B cell (primary cell): Measurements from ENCODE around the gene HBZ. TPM values are rescaled to one million over a fixed set of nuclear protein-coding genes. Genes with fewer than 3 reads are reported as not detected.
"Not testable (repeated sequence)": the region's sequence is repeated elsewhere in the genome, so short reads cannot be mapped to it uniquely, and the experiment has no call there.

Experiments
- ATAC-seq: fragments of 200-7000 bp; cut with Tn5 transposase; one replicate; pipeline ENCODE4 v1.10.0; 2021; ENCODE audit warnings: low read depth, mild to moderate bottlenecking, moderate number of reproducible peaks, moderate library complexity
- CTCF ChIA-PET: fragments of 350-600 bp; sonication (Branson Sonifier 250); formaldehyde crosslinking; loops from one replicate; lab custom pipeline; 2021; ENCODE audit warnings: antibody characterized with exemption, inconsistent platforms; lab: Charles Lee
- POLR2A ChIA-PET: fragments of 350-600 bp; sonication (Branson Sonifier 250); formaldehyde crosslinking; loops from one replicate; lab custom pipeline; 2021; ENCODE audit warnings: antibody characterized with exemption; lab: Charles Lee
- DNase-seq: peaks from one replicate; pipeline ENCODE4 v3.0.0; 2013
- H2AFZ ChIP-seq: 2 replicates; pipeline ENCODE4 v1.6.1; 2012; ENCODE audit warnings: mild to moderate bottlenecking, low read depth, low read length; ENCODE audit not compliant: insufficient read depth, poor library complexity, severe bottlenecking
- H3K27ac ChIP-seq, 2 donors: 1 replicate in 1 of 2; 2 replicates in 1 of 2; pipeline ENCODE4 v1.5.1; 2012 to 2013; ENCODE audit warnings: low read length in 2 of 2, mild to moderate bottlenecking in 2 of 2, moderate library complexity in 1 of 2
- H3K27me3 ChIP-seq, 4 experiments: fragments of 200-600 bp in 1 of 4; sonication (generic) in 1 of 4; replicated peaks in 1 of 4; 1 replicate in 2 of 4; 2 replicates in 2 of 4; pipeline versions ENCODE4 v1.6.1 to v1.7.0; 2013 to 2016; ENCODE audit warnings: low read length in 3 of 4, mild to moderate bottlenecking in 2 of 4, mixed read lengths in 1 of 4, moderate library complexity in 1 of 4; ENCODE audit not compliant: insufficient read depth in 4 of 4, control insufficient read depth in 3 of 4; ENCODE audit errors: control extremely low read depth in 1 of 4
- H3K36me3 ChIP-seq, 2 experiments: replicated peaks in 1 of 2; 1 replicate in 1 of 2; 2 replicates in 1 of 2; pipeline versions ENCODE4 v1.6.1 to v1.7.1; 2013; ENCODE audit warnings: low read length in 1 of 2; ENCODE audit not compliant: insufficient read depth in 2 of 2, control insufficient read depth in 1 of 2; ENCODE audit errors: control extremely low read depth in 1 of 2, extremely low read depth in 1 of 2
- H3K4me1 ChIP-seq, 2 donors: fragments of 200-600 bp in 1 of 2; sonication (generic) in 1 of 2; 1 replicate in 1 of 2; 2 replicates in 1 of 2; pipeline versions ENCODE4 v1.5.1 to v1.6.1; 2013 to 2017; ENCODE audit warnings: low read length in 2 of 2; ENCODE audit not compliant: control insufficient read depth in 2 of 2, insufficient read depth in 2 of 2
- H3K4me2 ChIP-seq: replicated peaks from 2 replicates; pipeline ENCODE3; 2012; ENCODE audit warnings: mild to moderate bottlenecking, low read depth, low read length; ENCODE audit not compliant: poor library complexity, severe bottlenecking
- H3K4me3 ChIP-seq, 5 experiments: fragments of 200-600 bp in 1 of 5; sonication (generic) in 1 of 5; 1 replicate in 3 of 5; 2 replicates in 2 of 5; pipeline versions ENCODE4 v1.5.1 to v1.7.0; 2011 to 2016; ENCODE audit warnings: low read length in 4 of 5, mild to moderate bottlenecking in 4 of 5, low read depth in 2 of 5, control low read depth in 1 of 5, moderate library complexity in 1 of 5; ENCODE audit not compliant: insufficient read depth in 1 of 5; ENCODE audit errors: control extremely low read depth in 1 of 5, extremely low read depth in 1 of 5
- H3K79me2 ChIP-seq: fragments of 200-600 bp; sonication (generic); one replicate; pipeline ENCODE4 v1.6.0; 2016; ENCODE audit warnings: low read length; ENCODE audit not compliant: control insufficient read depth, insufficient read depth
- H3K9ac ChIP-seq: fragments of 200-600 bp; sonication (generic); 2 replicates; pipeline ENCODE4 v1.6.1; 2017; ENCODE audit warnings: mild to moderate bottlenecking, low read length, moderate library complexity
- H3K9me3 ChIP-seq, 3 donors: one replicate each; pipeline versions ENCODE4 v1.6.1 to v1.7.1; 2013; ENCODE audit warnings: low read length in 2 of 3; ENCODE audit not compliant: control insufficient read depth in 2 of 3, insufficient read depth in 1 of 3; ENCODE audit errors: control extremely low read depth in 1 of 3
- H4K20me1 ChIP-seq: 2 replicates; pipeline ENCODE4 v1.6.0; 2012; ENCODE audit warnings: mild to moderate bottlenecking, low read length; ENCODE audit not compliant: insufficient read depth, control insufficient read depth, poor library complexity, severe bottlenecking
- H3K27ac Mint-ChIP-seq: one replicate; pipeline ENCODE4 v1.8.0; 2021; ENCODE audit warnings: mixed read lengths
- H3K27me3 Mint-ChIP-seq: one replicate; pipeline ENCODE4 v1.8.0; 2021; ENCODE audit warnings: mixed read lengths
- H3K4me1 Mint-ChIP-seq: one replicate; pipeline ENCODE4 v1.8.0; 2021; ENCODE audit warnings: mixed read lengths
- H3K4me3 Mint-ChIP-seq: one replicate; pipeline ENCODE4 v1.8.0; 2021; ENCODE audit warnings: mixed read lengths
- H3K9me3 Mint-ChIP-seq: one replicate; pipeline ENCODE4 v1.8.0; 2022; ENCODE audit warnings: mixed read lengths; ENCODE audit not compliant: insufficient read depth
- EZH2 ChIP-seq: IDR thresholded peaks from 2 replicates; pipeline ENCODE4 v1.6.1; 2012; ENCODE audit warnings: borderline replicate concordance, low read depth, mild to moderate bottlenecking, moderate library complexity, low read length; ENCODE audit not compliant: insufficient read depth, poor library complexity, severe bottlenecking
- WGBS: methylation state at CpG from one replicate; pipeline ENCODE4 v1.1.5; 2013; ENCODE audit warnings: missing lambda C conversion rate; ENCODE audit not compliant: insufficient coverage; 5-methylcytosine and 5-hydroxymethylcytosine counted together
- intact Hi-C: fragments of 100-400 bp; cut with micrococcal nuclease; formaldehyde crosslinking; loops from one replicate; pipeline ENCODE4 v1.10.0; 2022
- polyA plus RNA-seq: library from polyadenylated mRNA; depleted of rRNA; stranded (reverse); fragments of >200 nt; gene quantifications from 2 replicates; pipeline ENCODE4 v1.2.3, GENCODE V29; 2012
- total RNA-seq, 2 donors: library from RNA; stranded (reverse); fragments of 120-200 nt in 1 of 2; gene quantifications; 1 replicate in 1 of 2; 2 replicates in 1 of 2; pipeline versions ENCODE4 v1.2.3 to v1.2.4, GENCODE V29; 2013 to 2022
- TF ChIP-seq, protein P1 (sequence below): fragments of 200-600 bp; IDR thresholded peaks from one replicate; pipeline ENCODE4 v1.8.0; 2022; ENCODE audit warnings: antibody characterized with exemption, mild to moderate bottlenecking

Gene HBZ
- total and polyA plus RNA-seq, 2 donors (not counting 1 experiment from before 2014, with no cell fraction given), result not detected

DNA sequence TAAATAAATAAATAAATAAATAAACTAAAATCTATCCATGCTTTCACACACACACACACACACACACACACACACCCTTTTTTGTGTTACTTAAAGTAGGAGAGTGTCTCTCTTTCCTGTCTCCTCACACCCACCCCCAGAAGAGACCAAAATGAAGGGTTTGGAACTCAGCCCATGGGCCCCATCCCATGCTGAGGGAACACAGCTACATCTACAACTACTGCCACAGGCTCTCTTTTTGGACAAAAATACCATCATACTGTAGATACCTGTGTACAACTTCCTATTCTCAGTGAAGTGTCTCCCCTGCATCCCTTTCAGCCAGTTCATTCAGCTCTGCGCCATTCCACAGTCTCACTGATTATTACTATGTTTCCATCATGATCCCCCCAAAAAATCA, 18.3 kb downstream of the HBZ start:
- no CpG with 5 or more reads among the region's 1 CpG for WGBS
- Mint-ChIP-seq H3K4me1 (peaks cover 26% of the 10 kb centered on the region), H3K4me3 (peak overlapping the region; percentile 6), H3K9me3 (no peaks in the 10 kb centered on the region), H3K27ac (no peak overlapping the region), H3K27me3 (peaks cover 48% of the 10 kb centered on the region)
- Histone ChIP-seq H2AFZ (no peak overlapping the region), H3K79me2 (no peaks in the 10 kb centered on the region), H3K27ac (no peak overlapping the region), H3K4me1 (peaks cover 9 to 14% of the 10 kb centered on the region in 2 donors), H3K9me3 (peaks cover 0 to 6% (median 0%) of the 10 kb centered on the region in 3 donors), H3K4me3 (no peak overlapping the region), H3K4me2 (no peak overlapping the region), H4K20me1 (no peaks in the 10 kb centered on the region), H3K36me3 (no peaks in the 10 kb centered on the region), H3K9ac (no peak overlapping the region), H3K27me3 (peaks cover 0 to 63% (median 20%) of the 10 kb centered on the region in 4 experiments)
- DNase-seq (no peak), ATAC-seq (no peak)
- ChIA-PET CTCF (interaction anchor here (0.6 kb wide), 1 partner anchor 92 kb away, joined by 3 read pairs; no protein-coding TSS in a partner anchor), POLR2A (no interaction called here)
- intact Hi-C loops, result no loop called here
- no peak for TF ChIP-seq EZH2
- TF ChIP-seq, protein P1, sequence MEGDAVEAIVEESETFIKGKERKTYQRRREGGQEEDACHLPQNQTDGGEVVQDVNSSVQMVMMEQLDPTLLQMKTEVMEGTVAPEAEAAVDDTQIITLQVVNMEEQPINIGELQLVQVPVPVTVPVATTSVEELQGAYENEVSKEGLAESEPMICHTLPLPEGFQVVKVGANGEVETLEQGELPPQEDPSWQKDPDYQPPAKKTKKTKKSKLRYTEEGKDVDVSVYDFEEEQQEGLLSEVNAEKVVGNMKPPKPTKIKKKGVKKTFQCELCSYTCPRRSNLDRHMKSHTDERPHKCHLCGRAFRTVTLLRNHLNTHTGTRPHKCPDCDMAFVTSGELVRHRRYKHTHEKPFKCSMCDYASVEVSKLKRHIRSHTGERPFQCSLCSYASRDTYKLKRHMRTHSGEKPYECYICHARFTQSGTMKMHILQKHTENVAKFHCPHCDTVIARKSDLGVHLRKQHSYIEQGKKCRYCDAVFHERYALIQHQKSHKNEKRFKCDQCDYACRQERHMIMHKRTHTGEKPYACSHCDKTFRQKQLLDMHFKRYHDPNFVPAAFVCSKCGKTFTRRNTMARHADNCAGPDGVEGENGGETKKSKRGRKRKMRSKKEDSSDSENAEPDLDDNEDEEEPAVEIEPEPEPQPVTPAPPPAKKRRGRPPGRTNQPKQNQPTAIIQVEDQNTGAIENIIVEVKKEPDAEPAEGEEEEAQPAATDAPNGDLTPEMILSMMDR, result no peak

DNA sequence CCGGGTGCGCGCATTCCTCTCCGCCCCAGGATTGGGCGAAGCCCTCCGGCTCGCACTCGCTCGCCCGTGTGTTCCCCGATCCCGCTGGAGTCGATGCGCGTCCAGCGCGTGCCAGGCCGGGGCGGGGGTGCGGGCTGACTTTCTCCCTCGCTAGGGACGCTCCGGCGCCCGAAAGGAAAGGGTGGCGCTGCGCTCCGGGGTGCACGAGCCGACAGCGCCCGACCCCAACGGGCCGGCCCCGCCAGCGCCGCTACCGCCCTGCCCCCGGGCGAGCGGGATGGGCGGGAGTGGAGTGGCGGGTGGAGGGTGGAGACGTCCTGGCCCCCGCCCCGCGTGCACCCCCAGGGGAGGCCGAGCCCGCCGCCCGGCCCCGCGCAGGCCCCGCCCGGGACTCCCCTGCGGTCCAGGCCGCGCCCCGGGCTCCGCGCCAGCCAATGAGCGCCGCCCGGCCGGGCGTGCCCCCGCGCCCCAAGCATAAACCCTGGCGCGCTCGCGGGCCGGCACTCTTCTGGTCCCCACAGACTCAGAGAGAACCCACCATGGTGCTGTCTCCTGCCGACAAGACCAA, 20.0 kb downstream of the HBZ start, which contains the start of gene HBA2:
Gene HBA2 (plus strand): TSS at position 503 of the 568 bp plus-strand sequence. CDS start 37 bp downstream, at position 540.
- H3K9me3 Mint-ChIP-seq, H3K36me3 ChIP-seq, H2AFZ ChIP-seq, CTCF ChIA-PET, H3K9me3 ChIP-seq, POLR2A ChIA-PET, H3K27ac Mint-ChIP-seq, H3K27ac ChIP-seq, H3K9ac ChIP-seq, H3K4me2 ChIP-seq, DNase-seq, H3K79me2 ChIP-seq, H4K20me1 ChIP-seq, H3K4me1 ChIP-seq, intact Hi-C loops, H3K4me3 ChIP-seq: not testable (repeated sequence)
- Mint-ChIP-seq H3K4me1 (peaks cover 24% of the 10 kb centered on the region), H3K27me3 (peaks cover 42% of the 10 kb centered on the region), H3K4me3 (peak within 1 kb of the TSS; percentile 56)
- ATAC-seq, result peak; percentile 48
- peaks cover 0 to 52% (median 13%) of the 10 kb centered on the region in 4 experiments for H3K27me3 ChIP-seq
- no CpG with 5 or more reads among the region's 74 CpGs for WGBS

DNA sequence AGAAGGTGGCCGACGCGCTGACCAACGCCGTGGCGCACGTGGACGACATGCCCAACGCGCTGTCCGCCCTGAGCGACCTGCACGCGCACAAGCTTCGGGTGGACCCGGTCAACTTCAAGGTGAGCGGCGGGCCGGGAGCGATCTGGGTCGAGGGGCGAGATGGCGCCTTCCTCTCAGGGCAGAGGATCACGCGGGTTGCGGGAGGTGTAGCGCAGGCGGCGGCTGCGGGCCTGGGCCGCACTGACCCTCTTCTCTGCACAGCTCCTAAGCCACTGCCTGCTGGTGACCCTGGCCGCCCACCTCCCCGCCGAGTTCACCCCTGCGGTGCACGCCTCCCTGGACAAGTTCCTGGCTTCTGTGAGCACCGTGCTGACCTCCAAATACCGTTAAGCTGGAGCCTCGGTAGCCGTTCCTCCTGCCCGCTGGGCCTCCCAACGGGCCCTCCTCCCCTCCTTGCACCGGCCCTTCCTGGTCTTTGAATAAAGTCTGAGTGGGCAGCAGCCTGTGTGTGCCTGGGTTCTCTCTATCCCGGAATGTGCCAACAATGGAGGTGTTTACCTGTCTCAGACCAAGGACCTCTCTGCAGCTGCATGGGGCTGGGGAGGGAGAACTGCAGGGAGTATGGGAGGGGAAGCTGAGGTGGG, 20.9 kb downstream of the HBZ start:
- H4K20me1 ChIP-seq, H3K9ac ChIP-seq, intact Hi-C loops, H3K79me2 ChIP-seq, H3K4me1 ChIP-seq, H3K4me2 ChIP-seq, H3K27ac ChIP-seq, H3K36me3 ChIP-seq, H2AFZ ChIP-seq, POLR2A ChIA-PET, H3K4me3 ChIP-seq, CTCF ChIA-PET, H3K9me3 Mint-ChIP-seq, H3K27ac Mint-ChIP-seq, H3K9me3 ChIP-seq, ATAC-seq: not testable (repeated sequence)
- peaks cover 46% of the 10 kb centered on the region for H3K27me3 Mint-ChIP-seq
- peaks cover 0 to 52% (median 21%) of the 10 kb centered on the region in 4 experiments for H3K27me3 ChIP-seq
- peak overlapping the region; percentile 56 for H3K4me3 Mint-ChIP-seq
- DNase-seq, result peak; percentile 11
- WGBS, result 14% methylated on average over 26 of the region's 44 CpGs
- peaks cover 26% of the 10 kb centered on the region for H3K4me1 Mint-ChIP-seq
